ENCODE results near the gene FCHSD2.

DNA sequence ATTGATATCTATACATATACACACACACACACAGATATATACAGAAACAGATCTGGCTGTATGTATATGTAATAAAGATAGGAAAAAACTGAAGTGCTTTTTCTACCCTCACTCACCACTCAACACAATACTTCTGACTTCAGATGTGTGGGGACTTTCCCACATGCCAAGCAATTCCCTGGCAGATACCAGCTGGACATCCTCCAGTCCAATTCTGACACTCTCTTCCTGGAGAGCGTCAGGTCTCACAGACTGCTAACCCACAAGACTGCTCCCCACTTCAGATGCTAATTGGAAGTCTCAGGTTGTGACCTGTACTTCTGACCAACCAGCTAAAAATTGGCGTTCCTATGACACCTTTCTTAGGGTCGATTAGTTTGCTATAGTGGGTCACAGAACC lies 187.3 kb downstream of the FCHSD2 start:
- TF ChIP-seq POLR2A (IDR thresholded peaks at IDR 0.05), result no peak
- TF ChIP-seq, protein P1, sequence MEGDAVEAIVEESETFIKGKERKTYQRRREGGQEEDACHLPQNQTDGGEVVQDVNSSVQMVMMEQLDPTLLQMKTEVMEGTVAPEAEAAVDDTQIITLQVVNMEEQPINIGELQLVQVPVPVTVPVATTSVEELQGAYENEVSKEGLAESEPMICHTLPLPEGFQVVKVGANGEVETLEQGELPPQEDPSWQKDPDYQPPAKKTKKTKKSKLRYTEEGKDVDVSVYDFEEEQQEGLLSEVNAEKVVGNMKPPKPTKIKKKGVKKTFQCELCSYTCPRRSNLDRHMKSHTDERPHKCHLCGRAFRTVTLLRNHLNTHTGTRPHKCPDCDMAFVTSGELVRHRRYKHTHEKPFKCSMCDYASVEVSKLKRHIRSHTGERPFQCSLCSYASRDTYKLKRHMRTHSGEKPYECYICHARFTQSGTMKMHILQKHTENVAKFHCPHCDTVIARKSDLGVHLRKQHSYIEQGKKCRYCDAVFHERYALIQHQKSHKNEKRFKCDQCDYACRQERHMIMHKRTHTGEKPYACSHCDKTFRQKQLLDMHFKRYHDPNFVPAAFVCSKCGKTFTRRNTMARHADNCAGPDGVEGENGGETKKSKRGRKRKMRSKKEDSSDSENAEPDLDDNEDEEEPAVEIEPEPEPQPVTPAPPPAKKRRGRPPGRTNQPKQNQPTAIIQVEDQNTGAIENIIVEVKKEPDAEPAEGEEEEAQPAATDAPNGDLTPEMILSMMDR (IDR thresholded peaks at IDR 0.05), result no peak
- no peak for TF ChIP-seq EP300 (IDR thresholded peaks at IDR 0.05)
